Nasal cavity respiratory epithelium epithelial cell of viscerocranial mucosa (primary cell): Measurements from ENCODE around the gene UBAP1. TPM values are rescaled to one million over a fixed set of nuclear protein-coding genes. Genes with fewer than 3 reads are reported as not detected.

Source experiments
- total RNA-seq: library from RNA; depleted of rRNA; stranded (reverse); fragments of >200 nt; gene quantifications from 2 replicates; pipeline ENCODE4 v1.2.3, GENCODE V29; 2014

Gene UBAP1
- 61.6 and 68.7 TPM in 2 replicates for total RNA-seq

DNA sequence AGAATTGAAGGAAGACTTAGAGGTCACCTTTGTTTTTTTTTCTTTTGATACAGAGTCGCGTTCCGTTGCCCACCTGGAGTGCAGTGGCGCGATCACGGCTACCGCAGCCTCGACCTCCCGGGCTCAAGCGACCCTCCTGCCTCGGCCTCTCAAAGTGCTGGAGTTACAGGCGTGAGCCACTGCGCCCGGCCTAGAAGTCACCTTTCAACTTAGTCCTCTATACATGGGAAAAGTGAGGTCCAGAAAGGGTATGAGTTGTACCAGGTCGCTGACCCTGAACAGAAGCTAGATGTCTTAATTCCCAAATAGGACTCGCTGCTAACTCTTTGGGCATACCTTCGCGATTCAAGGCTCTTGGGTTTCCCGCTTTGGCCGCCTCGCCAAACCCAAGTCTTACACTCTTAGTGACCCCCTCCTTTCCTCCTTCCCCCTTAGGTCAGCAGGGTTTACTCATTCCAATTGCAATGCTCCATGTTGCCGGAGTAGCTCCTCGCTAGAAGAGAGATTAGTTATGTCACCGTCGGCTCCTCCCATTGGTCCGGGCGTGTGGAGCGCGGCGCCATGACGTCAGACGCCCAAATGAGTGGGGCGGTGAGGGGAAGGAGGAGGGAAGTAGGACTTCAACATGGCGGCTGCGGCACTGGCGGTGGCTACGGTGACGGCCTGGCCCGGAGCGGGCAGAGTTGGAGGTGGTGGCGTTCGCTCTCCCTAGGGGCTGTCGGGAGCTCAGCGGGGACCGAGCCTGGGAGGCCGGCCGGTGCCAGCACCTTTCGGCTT, at the start of gene UBAP1:
Gene UBAP1, plus strand, starts transcription at position 608 of the 777 bp plus-strand sequence. CDS start 41,872 bp downstream, outside the sequence.

Other genes with a start within 250 kb of the UBAP1 start
- gene UBAP2, start 130.2 kb upstream of the UBAP1 start, total RNA-seq = 17.4 and 37.7 TPM in 2 replicates
- 23.9 and 29.8 TPM in 2 replicates for gene DCAF12, start 52.3 kb upstream of the UBAP1 start, total RNA-seq
- gene KIF24, start 150.2 kb downstream of the UBAP1 start, total RNA-seq = 0.34 and 0.43 TPM in 2 replicates
- 14.0 and 35.9 TPM in 2 replicates for gene NUDT2, start 150.5 kb downstream of the UBAP1 start, total RNA-seq
- gene MYORG, start 197.9 kb downstream of the UBAP1 start, total RNA-seq = 2.7 and 14.1 TPM in 2 replicates